GM21786 (cell line): Measurements from ENCODE around the gene SPATA2.

Experiments
- ATAC-seq: cut with Tn5 transposase; IDR thresholded peaks from one replicate; pipeline ENCODE4 v1.9.1; 2021; ENCODE audit not compliant: unreplicated experiment

The SPATA2 gene

DNA sequence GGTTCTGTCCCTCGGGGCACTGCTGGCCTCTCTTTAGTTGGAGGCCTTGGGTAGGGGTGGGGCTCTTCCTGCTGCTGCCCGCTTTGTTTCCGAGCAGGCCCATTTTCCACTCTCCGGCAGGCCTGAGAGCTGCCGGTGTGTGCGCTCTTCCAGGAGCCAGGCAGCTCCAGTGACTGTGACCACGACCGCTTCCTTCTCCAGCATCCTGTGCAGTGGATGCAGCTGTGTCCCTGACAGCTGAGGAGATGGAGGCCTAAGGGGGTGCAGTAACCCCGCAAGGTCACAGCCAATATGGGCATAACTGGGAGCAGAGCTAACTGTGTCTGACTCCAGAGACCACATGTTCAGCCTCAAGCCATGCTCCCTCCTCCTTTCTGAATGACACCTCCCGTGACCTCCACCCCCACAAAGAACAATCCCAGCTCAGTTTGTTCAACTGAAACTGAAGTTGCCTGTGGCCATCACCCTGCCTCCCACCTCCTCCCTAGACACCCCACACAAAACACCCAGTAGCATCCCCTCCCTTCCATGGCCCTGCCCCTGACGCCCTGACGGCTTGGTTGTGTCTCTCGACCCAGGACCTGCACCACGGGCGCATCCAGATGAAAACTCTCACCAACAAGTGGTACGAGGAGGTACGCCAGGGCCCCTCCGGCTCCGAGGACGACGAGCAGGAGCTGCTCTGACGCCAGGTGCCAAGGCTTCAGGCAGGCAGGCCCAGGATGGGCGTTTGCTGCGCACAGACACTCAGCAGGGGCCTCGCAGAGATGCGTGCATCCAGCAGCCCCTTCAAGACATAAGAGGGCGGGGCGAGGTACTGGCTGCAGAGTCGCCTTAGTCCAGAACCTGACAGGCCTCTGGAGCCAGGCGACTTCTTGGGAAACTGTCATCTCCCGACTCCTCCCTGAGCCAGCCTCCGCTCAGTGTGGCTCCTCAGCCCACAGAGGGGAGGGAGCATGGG, 27.8 kb downstream of the SPATA2 start:
- ATAC-seq, result no peak

DNA sequence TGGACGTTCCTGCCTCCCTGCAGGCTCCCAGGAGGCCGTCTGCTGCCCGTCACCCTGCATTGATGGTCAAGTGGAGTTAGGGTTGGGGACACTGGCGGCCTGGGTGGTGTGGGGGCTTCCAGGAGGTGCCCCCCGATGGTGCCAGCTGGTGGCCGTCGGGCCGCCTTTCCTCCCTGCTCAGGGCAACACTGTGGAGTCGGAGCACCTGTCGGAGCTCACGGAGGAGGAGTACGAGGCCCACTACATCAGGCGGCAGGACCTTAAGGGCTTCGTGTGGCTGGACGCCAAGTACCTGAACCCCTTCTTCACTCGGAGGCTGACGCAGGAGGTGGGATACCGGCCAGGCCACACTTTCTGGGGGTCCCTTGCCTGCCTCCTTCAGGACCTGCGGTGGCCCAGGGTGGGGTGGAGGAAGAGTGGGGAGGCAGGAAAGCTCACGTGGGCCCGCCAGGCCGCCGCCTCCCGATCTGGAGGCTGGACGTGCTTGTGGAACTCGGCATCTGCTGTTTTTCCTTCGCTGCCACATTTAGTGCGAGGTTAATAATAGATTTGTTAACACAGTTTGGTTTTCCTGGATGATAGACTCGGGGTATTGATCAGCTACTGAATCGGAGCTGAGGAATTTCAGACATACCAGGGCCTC, 28.6 kb downstream of the SPATA2 start:
- no peak for ATAC-seq

DNA sequence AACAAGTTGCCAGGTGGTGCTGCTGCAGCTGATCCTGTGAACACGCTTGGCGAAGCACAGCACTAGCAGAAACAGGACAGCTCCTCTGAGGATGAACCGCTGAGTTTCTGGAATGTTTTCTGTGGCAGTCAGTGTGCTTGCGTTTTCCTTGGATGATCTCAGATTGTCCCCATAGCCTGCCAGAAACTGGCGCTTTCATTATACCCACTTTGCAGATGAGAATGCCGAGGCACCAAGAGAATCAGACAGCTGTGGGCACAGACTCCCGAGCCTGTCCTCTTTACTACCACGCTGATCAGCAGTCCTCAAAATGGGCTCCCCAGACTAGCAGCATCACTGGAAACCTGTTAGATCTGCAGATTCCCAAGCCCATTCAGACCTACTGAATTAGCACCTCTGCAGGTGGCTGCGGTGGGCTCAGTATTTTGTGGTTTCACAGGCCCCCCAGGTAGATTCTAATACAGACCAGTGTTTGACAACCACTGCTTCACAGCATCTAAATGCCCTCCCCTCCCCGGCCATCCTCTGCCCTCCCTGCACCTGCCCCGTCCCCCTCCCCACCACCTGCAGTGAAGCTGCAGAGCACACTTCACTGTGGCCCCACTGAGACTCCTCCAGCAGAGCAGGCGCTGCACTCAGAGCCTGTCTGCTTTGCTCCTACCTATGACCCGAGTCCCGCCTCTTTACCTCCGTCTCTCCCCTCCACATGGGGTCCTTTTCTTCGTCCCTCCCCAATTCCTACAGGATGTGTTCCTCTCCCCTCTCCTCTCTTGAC, 29.6 kb downstream of the SPATA2 start:
- no peak for ATAC-seq

DNA sequence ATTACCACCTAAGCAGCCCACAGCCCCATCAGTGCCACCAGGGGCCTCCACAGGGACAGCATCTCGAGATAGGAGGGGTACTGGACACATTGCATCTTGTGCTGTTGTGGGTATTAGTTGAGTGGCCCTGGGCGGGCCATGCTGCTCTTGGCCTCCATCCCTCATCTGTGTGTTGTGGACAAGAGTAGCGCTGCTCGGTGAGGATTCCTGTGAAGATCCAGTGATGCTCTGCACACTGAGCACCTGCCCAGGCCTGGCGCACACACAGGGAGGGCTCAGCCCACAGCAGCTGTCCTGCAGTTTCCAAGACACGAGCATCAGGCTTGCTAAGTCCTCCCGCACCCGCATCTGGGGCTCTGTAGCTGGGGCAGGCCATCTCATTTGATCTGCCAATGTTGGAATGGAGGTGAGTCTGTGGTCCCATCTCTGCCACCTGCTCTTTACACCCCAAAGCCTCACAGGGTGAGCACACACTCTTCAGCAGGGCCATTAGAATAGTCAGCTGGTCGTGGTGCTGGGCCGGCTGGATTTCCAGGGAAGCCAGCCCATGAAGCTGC, 32.0 kb downstream of the SPATA2 start:
- no peak for ATAC-seq

DNA sequence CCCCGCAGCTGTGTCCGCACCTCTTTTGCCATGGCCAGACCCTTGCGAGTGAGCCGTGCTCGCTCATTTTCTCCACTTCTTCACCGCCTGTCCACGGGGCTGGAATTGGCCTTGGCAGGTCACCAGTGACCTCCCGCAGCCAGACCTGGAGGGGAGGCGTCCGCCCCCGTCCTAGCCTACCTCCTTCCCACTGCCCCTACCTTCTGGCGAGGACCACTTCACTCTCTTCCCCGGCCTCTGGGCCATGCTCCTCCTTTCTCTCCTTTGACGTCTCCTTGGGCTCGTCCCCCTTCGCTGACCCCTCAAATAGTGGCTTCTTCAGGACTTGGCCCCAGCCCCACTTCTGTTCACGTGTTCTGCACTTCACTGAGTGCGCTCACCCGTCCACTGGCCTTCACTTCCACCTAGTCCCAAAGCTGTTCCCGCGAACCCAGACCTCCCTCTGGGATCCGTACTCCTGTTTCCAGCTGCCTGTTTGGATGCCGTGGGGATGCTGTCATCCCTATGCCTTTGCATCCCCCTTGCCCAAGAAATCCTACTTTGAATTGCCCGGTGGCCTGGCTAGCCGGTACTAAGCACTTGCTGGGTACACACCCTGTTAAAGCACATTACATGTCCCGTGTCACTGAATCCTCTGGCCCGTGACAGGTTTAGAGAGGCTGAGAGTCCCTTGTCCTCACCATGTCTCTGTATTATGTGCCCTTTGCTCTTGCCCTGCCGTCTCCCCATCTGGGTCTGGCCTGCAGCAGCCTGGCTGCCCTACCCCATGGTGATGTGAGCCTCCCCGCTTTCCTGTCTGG, 33.0 kb downstream of the SPATA2 start:
- no peak for ATAC-seq

DNA sequence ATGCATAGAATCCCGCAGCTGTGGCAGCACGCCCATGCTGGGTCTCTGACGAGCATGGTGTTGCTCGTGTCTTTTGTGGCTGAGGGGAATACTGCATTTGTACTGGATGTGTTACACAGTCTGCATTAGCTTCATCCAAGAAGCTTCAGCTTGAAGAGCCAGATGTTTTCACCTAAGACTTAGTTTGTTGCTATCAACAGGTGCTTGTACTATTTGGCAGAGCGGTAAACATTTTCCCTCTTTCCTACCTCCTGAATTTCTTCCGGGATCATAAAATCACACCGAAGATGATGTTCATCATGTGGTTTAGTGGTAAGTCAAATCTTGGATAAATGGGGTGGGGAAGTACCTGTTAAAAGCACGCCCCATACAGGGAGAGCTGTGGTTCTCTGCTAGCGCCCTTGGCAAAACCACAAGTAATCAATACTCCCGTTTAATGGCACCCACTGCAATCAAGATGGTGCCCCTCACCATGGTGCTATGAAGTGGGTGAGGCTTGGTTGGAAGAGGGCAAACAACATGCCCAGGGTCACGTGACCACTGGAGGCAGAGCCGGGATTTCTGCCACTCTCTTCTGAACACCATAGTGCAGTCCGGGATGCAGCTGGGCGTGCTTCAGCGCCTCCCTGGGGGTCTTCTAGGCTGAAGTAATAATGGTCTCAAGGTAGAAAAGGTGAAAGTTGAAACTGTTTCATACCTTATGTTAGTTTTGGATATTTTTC, 34.4 kb downstream of the SPATA2 start:
- no peak for ATAC-seq

GRCh38 chr20:49880177-49880576, 35.2 kb downstream of the SPATA2 start:
- no peak for ATAC-seq

DNA sequence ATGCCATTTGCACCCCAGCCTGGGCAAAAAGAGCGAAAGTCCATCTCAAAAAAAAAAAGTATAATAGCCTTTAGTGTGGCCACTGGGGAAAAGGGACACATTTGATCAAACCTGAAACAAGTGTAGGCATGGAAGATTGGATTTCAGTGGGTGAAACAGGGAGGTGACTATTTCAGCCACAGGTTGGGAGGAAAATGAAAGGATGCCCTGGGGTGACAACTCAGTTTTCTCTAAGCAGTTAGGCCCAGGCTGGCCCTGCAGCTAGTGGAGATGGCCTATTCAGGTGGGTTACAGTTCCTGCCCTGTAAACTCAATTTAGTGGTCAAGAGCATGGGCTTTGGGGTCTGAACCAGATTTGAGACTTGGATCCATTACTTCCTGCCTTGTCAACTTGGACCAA, 36.4 kb downstream of the SPATA2 start:
- no peak for ATAC-seq

DNA sequence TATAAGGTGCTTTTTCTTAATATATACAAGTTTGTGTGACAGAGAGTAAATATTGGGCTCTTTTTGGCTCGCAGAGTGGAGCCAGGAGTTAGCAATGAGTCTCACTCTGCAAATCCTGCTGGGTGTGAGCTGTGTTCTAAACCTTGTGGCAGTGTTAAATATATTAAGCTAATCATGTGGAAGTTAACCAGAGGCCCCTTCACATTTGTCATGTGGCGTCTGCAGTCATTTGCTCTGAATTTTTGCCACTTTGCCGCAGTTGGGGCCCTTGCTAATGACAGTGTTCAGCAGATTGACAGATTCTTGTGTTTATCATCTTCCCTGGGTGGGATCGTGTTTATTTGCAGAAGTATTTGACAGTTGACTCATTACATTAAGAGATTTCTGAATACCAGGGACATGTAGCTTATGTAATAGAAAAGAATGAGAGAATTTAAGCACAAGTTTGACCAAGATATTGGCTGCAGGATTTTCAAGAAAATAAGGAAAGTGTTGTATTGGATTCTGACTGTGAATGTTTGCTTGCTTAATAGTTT, 37.9 kb downstream of the SPATA2 start:
- no peak for ATAC-seq

DNA sequence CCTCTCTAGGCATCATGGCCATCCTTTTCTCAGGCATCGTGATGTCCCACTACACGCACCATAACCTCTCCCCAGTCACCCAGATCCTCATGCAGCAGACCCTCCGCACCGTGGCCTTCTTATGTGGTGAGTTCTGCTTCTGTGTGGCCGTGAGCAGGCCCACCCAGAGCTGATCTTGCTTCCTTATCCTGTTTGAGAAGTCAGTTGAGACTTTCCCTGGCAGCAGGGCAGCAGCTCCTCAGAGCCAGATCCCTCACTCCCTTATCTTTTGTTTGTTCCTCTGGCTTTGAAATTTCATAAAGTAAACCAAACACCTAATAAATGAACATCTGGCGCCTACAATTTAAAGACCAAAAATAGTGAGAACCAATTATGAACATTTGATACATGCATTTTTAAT, 40.6 kb downstream of the SPATA2 start:
- no peak for ATAC-seq

DNA sequence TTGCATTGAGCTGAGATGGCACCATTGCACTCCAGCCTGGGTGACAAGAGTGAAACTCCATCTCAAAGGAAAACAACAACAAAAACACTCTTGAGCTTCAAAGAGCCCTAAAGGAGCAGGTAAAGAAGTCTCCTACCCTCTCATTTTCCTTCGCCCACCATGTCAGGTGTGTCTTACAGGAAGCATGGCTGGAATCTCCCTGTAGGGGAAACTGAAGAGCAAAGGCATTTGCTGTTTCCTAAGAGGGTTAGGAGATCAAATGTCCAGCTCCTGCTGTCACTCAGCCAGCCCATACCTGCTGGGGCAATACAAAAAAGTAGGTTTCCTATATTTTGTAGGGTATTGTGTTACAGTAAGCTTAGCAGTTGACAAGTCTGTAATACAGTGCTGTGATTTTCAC, 43.3 kb downstream of the SPATA2 start:
- ATAC-seq, result no peak

GRCh38 chr20:49871391-49871948, 43.9 kb downstream of the SPATA2 start:
- ATAC-seq, result no peak

DNA sequence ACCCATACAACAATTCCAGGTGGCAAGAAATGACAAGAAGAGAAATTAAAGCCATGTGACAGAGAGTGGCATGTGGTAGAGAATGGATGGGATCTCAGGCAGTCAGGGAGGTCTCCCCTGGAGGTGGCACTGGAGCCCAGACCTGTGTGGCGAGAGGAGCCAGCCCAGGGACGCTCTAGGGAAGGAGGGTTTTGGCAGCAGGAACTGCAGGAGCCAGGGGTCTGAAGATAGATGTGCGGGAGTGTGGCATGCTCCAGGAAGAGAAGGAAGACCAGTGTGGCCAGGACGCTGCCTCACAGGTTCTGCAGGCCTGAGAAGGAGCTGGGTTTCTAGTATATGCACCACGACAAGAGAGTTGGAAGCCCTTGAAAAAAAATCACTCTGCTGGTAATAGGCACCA, 45.1 kb downstream of the SPATA2 start:
- ATAC-seq, result no peak

DNA sequence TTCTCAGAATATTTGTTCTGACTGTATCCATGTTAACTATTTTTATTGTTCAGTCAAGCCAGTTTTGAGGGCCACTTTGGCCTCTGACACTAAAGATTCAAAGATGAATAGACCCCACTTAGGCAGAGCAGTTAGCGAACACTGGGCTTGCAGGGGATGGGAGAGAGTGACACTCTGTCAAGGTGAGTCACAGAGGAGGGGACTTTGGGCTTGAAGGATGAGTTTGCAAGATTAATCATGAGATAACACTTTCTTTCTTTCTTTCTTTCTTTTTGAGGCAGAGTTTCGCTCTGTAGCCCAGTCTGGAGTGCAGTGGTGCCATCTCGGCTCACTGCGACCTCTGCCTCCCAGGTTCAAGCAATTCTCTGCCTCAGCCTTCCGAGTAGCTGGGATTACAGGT, 46.4 kb downstream of the SPATA2 start:
- ATAC-seq, result no peak

GRCh38 chr20:49868538-49868937, 46.8 kb downstream of the SPATA2 start:
- no peak for ATAC-seq

DNA sequence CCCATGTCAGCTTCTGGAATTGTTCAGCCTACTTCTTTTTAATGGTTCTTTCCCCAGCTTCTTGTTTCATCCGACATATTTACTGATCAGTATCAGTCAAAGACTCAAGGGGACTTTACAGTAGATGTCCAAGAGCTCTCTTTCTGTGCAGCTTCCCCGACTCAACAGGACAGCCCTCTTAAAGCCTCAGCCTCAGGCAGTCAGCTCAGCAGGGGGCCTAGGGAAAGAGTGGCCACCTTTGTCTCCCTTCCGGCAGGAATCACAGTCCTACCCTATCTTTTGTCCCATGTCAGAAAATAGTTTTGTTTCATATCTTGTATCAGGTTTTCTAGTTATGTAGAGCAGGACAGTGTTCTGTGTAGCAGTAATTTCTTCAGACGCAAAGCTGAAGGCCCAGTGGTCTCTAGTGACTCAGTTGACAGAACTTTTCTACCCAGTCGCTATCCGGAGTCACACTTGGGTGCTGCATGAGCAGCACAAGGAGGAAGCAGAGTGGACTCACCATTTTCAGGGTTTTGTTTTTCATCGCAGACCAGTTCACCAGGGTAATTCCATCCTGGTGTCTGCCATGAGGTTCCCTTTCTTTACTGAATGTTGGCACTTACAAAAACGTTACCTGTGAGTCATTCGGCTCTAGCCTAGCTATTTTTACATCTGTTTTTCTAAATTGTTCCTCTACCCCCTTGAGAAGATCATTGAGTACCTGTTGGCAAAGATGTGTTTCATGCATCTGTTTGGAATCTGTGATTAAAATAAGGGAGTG, 47.7 kb downstream of the SPATA2 start:
- ATAC-seq, result no peak

DNA sequence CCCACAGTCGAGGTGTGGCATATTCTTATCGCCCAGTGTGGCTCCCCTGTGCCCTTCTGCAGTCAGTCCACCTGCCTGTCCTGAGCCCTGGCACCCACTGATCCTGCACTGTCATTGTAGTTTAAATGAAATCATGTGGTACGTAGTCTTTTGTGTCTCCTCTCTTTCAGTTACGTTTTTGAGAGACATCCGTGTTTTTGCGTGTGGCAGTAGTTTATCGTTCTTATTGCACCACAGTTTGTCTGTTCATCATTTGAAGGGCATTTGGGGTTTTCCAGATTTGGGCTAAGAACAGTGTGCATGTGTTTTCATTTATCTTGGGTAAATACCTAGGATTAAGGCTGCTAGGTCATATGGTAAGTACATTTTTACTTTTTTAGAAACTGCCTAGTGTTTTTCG, 49.3 kb downstream of the SPATA2 start:
- ATAC-seq, result no peak

GRCh38 chr20:49865559-49865958, 49.8 kb downstream of the SPATA2 start:
- ATAC-seq, result no peak

DNA sequence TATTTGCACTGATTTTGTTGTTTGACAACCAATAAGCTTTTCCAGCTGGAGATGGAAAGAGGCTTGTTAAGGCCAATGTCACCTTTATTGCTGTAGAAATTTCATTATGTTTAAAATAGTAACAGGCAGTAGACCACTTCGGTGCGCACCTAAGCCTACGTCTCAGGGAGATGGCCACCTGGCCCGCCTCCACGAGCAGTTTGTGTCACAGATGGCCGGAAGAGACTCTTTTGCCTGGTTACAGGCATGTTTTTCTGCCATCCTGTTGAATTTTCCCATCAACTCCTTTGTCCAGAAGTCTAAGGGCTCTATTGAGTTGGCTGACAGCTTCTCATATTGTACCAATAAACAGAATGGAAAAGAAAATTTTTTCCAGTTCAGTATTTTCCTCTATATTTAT, 51.7 kb downstream of the SPATA2 start:
- ATAC-seq, result no peak
